Body of pancreas (tissue), 4 donors: ENCODE data around the gene PEX14. TPM values are rescaled to one million over a fixed set of nuclear protein-coding genes. Genes with fewer than 3 reads are reported as not detected.

Experiments
- ATAC-seq: fragments of 150-250 bp; one replicate; pipeline ENCODE4 v1.9.1; 2016
- DNase-seq, 4 donors: peaks; one replicate each; pipeline ENCODE4 v3.0.0-alpha.2; 2019
- H3K27ac ChIP-seq, 4 donors: fragments of 200-600 bp; sonication (generic); 1 replicate in 3 of 4; 2 replicates in 1 of 4; pipeline versions ENCODE4 v1.5.1 to v1.6.1; 2016 to 2019; ENCODE audit warnings: mild to moderate bottlenecking in 1 of 4, mixed read lengths in 1 of 4, moderate library complexity in 1 of 4
- H3K27me3 ChIP-seq, 2 donors: fragments of 200-600 bp; sonication (generic); one replicate each; pipeline ENCODE4 v1.6.0; 2016; ENCODE audit warnings: mild to moderate bottlenecking in 1 of 2
- H3K36me3 ChIP-seq, 2 donors: fragments of 200-600 bp; sonication (generic); replicated peaks in 1 of 2; 2 replicates each; pipeline ENCODE4 v1.5.1; 2016; ENCODE audit warnings: low read depth in 2 of 2; ENCODE audit not compliant: insufficient read depth in 1 of 2
- H3K4me1 ChIP-seq: fragments of 200-600 bp; sonication (generic); one replicate; pipeline ENCODE4 v1.6.0; 2016
- H3K4me3 ChIP-seq, 2 donors: fragments of 200-600 bp; sonication (generic); 1 replicate in 1 of 2; 2 replicates in 1 of 2; pipeline ENCODE4 v1.5.1; 2016 to 2019
- H3K9me3 ChIP-seq, 3 donors: fragments of 200-600 bp; sonication (generic); 1 replicate in 2 of 3; 2 replicates in 1 of 3; pipeline ENCODE4 v1.5.1; 2016
- CTCF ChIP-seq, 7 experiments: fragments of 450-650 bp in 4 of 7; fragments of 200-600 bp in 3 of 7; sonication (generic) in 3 of 7; IDR thresholded peaks; one replicate each; pipeline ENCODE4 v1.5.1; 2016 to 2019; ENCODE audit warnings: antibody characterized with exemption in 7 of 7
- POLR2A ChIP-seq, 3 donors: fragments of 450-650 bp; IDR thresholded peaks; one replicate each; pipeline ENCODE4 v1.6.1; 2016; ENCODE audit warnings: antibody characterized with exemption in 3 of 3, mild to moderate bottlenecking in 2 of 3
- WGBS, 2 donors: methylation state at CpG; one replicate each; pipeline ENCODE4 v1.1.5; 2017; 5-methylcytosine and 5-hydroxymethylcytosine counted together
- intact Hi-C: fragments of 100-400 bp; cut with DNase I; formaldehyde crosslinking; loops from one replicate; pipeline ENCODE4 v1.15.1; 2023
- total RNA-seq, 2 donors: library from RNA; depleted of rRNA; stranded (reverse); fragments of >200 nt; gene quantifications; one replicate each; pipeline ENCODE4 v1.1.0, GENCODE V29; 2016

The PEX14 gene
- total RNA-seq, 2 donors from 2014 or later, result 8.6 to 8.8 TPM

GRCh38 chr1:10529765-10530164 is 55.0 kb downstream of the PEX14 start:
- Histone ChIP-seq H3K36me3 (no peaks in the 10 kb centered on the region), H3K27me3 (no peaks in the 10 kb centered on the region), H3K27ac (no peak overlapping the region), H3K9me3 (no peaks in the 10 kb centered on the region), H3K4me1 (peaks cover 25% of the 10 kb centered on the region), H3K4me3 (no peak overlapping the region)
- DNase-seq (no peak), ATAC-seq (no peak)
- WGBS, 2 donors, result 41 to 55% methylated on average over 3 of the region's 3 CpGs
- TF ChIP-seq POLR2A (IDR thresholded peaks at IDR 0.05) (no peak), CTCF (IDR thresholded peaks at IDR 0.05) (no peak)
- intact Hi-C loops, result no loop called here

- H3K4me3 ChIP-seq, result no peak overlapping the region
- 14 to 48% methylated on average over 20 of the region's 20 CpGs for WGBS, 2 donors
- peak; percentile 60 to 70 (median 66) for DNase-seq
- H3K9me3 ChIP-seq, result no peaks in the 10 kb centered on the region
- no peaks in the 10 kb centered on the region for H3K36me3 ChIP-seq
- intact Hi-C loops, result no loop called here
- H3K27me3 ChIP-seq, result no peaks in the 10 kb centered on the region
- peak; percentile 65 for ATAC-seq
- TF ChIP-seq CTCF (IDR thresholded peaks at IDR 0.05) (peak; percentile 69 to 84 (median 74)), POLR2A (IDR thresholded peaks at IDR 0.05) (no peak)
- H3K27ac ChIP-seq, result no peak overlapping the region
- peaks cover 25% of the 10 kb centered on the region for H3K4me1 ChIP-seq
Observed at GRCh38 chr1:10530281-10530740, 55.6 kb downstream of the PEX14 start.

GRCh38 chr1:10530756-10531495 is 56.2 kb downstream of the PEX14 start:
- Histone ChIP-seq H3K9me3 (no peaks in the 10 kb centered on the region), H3K27me3 (no peaks in the 10 kb centered on the region), H3K4me3 (no peak overlapping the region), H3K36me3 (no peaks in the 10 kb centered on the region), H3K4me1 (peaks cover 25% of the 10 kb centered on the region), H3K27ac (no peak overlapping the region)
- DNase-seq, result no peak
- ATAC-seq, result no peak
- WGBS, 2 donors, result 78 to 83% methylated on average over 17 of the region's 17 CpGs
- intact Hi-C loops, result no loop called here
- no peak for TF ChIP-seq CTCF (IDR thresholded peaks at IDR 0.05)
- no peak for TF ChIP-seq POLR2A (IDR thresholded peaks at IDR 0.05)

GRCh38 chr1:10532362-10532761 is 57.6 kb downstream of the PEX14 start:
- Histone ChIP-seq H3K9me3 (no peaks in the 10 kb centered on the region), H3K27me3 (no peaks in the 10 kb centered on the region), H3K4me3 (no peak overlapping the region), H3K27ac (no peak overlapping the region), H3K4me1 (peaks cover 25% of the 10 kb centered on the region), H3K36me3 (peaks cover 0 to 2% of the 10 kb centered on the region in 2 donors)
- DNase-seq, result no peak
- 85 to 89% methylated on average over 8 of the region's 8 CpGs for WGBS, 2 donors
- intact Hi-C loops, result no loop called here
- TF ChIP-seq POLR2A (IDR thresholded peaks at IDR 0.05) (no peak), CTCF (IDR thresholded peaks at IDR 0.05) (no peak)
- ATAC-seq, result no peak

- 92 to 94% methylated on average over 7 of the region's 7 CpGs for WGBS, 2 donors
- Histone ChIP-seq H3K4me3 (no peak overlapping the region), H3K36me3 (peaks cover 0 to 2% of the 10 kb centered on the region in 2 donors), H3K9me3 (no peaks in the 10 kb centered on the region), H3K27me3 (no peaks in the 10 kb centered on the region), H3K27ac (no peak overlapping the region), H3K4me1 (peaks cover 11% of the 10 kb centered on the region)
- intact Hi-C loops, result no loop called here
- ATAC-seq, result no peak
- no peak for TF ChIP-seq POLR2A (IDR thresholded peaks at IDR 0.05)
- TF ChIP-seq CTCF (IDR thresholded peaks at IDR 0.05), result no peak
- no peak for DNase-seq
Observed at GRCh38 chr1:10534519-10534918, 59.8 kb downstream of the PEX14 start.
